GM19463 (cell line): ENCODE results near the gene ITGA1.

Source experiments
- ATAC-seq: cut with Tn5 transposase; IDR thresholded peaks from one replicate; pipeline ENCODE4 v1.9.1; 2021; ENCODE audit warnings: mild to moderate bottlenecking, moderate library complexity; ENCODE audit not compliant: unreplicated experiment

Gene ITGA1

DNA sequence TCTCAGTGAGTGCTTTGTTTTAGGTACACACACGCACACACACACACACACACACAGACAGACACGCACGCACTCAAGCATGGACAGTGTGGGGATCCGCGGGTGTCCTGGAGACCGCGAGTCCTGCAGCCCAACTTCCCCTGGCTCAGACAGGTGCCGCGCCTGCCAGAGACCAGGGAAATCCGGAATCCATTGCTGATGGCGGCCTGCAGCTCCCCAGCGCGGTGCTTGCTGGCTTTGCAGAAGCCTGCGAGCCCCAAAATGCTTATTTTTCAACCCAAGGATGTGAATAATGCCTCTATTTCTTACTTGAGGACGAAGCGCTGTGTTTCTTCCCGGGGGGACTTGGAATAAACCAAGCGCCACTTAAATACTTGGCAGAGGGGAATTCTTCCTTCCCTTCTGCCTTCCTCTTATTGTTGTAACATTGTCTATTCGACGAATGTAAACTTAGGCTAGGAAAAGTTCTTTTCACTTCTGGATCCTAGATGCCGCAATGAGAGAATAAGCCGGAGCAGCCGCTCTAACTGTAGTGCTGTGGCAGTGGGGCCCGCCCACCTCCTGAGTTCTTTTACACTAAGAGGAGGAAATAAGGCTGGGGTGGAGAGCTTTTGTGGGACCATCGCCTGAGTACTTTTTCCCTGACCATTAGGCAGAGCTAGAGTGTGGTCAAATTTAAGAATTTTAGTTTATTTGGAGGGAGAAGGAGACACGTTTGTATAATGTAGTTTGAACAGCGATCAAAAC is 202.2 kb downstream of the ITGA1 start:
- peak; percentile 25 for ATAC-seq

DNA sequence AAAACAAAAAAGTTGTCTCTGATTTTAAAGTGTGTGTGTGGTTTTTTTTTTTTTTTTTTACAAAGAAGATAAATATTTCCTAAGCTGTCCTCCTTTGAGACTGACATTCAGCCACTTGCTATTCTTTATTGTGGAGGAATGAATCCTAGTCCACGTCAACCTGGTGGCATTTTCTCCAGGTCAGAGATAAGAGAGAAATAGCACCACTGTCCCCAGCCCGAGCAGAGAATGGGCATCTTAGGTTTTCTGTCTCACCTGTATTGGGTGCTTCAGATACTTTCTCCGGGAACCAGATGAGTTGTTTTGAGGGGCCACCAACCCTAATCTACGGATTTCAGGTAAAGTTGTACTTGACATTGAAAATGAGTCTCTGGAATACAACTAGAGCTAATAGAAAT is 202.8 kb downstream of the ITGA1 start:
- no peak for ATAC-seq

DNA sequence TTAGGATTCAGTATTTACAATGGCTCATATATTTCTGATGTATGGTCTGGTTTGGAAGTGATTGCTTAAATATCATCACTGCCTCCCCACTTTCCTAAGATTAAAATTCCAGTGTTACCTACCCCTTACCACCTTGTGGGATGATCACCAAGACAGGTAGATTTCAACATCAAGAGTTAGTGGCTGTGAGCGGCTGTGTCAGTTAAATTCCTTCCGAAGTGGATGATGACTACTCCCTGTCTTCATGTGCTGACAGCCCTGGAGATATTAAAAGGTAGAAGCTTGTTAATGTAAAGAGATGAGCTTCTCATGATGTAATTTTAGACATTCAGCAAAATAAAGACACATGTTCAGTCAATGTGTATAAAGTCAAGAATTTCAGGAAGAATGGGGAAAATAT is 205.7 kb downstream of the ITGA1 start:
- no peak for ATAC-seq

DNA sequence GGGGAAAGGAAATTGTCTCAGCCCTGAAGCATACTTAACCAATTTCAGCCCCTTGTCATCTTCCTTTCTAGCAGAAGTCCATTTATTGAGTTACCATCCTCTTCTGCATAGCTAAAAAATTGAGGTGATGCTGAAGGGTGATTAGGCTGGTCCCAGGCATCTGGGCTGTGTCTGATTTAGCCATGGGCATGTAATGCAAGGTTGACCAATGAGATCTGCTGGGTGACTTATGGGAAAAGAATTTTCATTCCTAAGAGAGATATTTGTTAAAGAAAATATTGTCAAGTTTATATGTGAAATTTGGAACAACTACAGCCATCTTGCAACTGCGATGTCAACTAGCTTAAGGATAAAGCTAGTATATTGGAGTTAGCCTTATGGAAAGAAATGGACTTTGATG is 206.6 kb downstream of the ITGA1 start:
- no peak for ATAC-seq

DNA sequence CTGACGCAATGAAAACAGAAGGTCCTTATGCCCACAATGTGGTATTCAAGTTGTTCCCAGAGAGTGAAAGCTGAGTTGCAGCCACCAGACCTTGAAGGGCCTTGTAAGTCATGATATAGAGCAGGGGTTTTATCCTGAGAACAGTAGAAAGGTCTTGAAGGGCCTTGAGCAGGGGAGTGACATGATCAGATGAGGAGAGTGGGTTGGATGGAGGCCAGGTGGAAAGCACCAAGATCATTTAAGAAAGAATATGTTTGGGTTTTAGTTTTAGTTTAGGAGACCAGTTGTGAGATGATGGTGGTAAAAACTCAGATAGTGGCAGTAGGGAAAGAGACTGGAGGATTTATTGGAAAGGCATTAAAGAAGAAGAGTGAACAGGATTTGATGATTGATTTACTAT is 207.4 kb downstream of the ITGA1 start:
- ATAC-seq = no peak

DNA sequence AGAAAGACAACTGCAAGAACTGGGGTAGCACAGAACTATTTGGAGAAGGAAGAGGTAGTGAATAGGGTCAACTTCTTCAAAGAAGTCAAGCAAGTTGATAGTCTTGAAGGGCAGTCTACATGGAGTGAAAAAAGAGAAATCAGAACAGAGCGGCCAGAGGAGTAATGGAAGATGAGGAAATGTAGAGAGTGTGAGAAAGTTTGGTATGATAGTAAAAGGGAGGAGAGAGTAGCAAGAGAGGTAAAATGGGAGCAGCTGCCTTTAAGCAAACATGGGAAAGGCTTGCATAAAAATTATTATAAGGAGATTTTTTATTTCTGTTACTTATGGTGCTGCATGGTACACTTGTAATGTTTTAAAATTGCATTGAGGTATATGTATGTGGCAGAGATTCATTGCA is 208.2 kb downstream of the ITGA1 start:
- no peak for ATAC-seq

DNA sequence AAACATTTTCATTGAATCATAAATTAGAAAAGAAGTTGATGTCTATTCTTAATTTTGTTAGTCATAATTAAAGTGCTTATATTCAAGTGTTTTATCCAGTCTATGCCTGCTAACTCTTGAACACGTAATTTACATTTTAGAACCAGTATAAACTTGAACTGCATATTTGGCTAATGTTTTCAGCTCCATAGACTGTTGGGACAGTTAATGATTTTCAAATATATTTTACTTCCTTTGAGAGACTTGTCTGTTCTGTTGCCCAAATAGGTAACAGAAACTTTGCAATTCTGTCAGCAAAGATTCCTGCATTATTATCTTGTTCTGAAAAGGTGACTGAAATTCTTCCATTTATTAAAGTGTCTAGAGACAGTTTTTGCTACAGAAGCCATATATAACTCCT is 209.3 kb downstream of the ITGA1 start:
- ATAC-seq = no peak

DNA sequence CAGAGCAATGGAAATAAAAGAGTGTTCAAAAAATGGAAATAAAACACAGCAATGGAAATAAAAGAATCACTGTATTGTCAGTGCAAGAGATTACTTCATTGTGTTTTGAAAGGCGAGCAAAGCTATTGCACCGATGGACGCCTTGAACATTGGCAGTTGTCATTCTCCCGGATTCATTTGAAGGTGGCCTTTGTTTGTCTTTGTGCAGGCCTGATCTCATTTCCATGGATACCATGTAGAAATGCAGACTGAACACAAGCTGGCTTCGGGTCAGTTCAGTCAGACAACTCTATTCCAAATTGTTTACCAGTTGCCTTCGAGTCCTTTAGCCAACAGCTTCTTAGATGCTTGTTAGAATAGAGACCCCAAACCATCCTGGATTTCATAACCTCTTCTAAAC is 209.7 kb downstream of the ITGA1 start:
- ATAC-seq = no peak

DNA sequence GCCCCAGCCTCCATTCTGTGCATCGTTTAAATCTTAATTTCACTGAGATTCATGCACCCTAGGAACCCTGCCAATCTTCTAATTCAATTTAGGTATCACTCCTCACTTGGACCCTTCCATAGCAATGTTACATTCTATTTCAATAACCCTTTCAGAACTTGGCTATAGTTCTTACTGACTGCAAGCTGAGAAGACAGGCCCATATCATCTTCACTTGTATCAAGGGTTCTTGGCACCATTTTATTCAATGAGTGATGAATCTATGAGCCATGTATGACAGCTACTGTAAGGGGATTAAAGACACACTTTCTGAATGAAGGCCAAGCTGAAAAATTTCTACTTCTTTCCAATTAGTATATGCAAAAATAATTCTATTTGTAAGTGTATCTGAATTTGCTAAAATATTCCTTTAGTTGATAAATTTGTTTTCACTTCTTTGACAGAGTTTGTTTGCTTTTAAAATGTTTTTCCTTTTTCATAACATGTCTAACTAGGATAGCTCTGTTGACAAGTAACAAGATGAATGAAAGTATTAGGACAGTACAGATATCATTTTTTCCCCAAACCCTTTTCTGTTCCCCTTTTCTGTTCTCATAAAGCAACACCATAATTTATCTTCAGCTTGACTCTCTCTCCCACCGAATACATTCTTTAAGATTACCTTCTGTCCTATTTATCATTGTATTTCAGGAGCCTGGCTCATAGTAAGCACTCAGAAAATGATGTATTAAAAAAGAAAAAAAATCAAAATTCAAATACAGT is 211.0 kb downstream of the ITGA1 start:
- peak; percentile 53 for ATAC-seq

DNA sequence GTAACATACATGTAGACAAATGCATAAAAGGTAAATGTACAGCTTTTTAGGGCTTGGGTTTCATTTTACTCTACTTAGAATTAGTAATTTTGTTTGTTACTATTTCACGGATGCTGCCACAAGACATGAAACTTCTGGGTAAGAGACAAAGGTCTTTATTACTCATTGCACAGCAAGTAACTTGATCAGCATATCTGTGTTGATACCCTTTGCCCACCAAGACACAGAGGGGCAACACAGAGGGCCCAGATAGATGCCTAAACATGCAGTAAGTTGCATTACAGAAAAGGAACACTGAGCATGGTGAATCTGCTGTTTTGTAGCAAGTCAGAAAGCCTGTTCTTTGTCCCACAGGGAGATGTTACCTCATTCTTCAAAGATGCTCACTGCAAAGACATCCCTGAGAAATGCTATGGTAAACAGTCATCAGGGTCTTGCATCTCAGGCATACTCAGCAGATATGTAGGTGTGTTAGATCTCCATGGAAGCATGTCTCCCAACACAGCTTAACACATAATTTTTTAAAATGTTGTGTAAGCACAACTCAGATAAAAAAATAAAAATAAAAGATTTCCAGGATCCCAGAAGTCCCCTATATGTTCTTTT is 211.7 kb downstream of the ITGA1 start:
- ATAC-seq = no peak

DNA sequence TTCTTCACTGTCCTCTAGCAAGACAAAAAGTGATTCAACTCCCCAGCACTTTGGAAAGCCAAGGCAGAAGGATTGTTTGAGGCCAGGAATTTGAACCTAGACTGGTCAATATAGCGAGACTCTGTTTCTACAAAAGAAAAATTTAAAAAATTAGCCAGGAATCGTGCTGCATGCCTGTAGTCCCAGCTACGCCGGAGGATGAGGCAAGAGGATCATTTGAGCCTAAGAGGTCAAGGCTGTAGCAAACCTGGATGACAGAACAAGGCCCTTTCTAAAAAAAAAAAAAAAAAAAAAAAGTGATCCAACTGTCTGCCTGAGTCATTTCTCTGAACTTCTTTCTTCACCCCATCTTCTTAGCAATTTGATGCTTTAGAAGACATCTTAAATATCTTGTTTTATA is 213.8 kb downstream of the ITGA1 start:
- no peak for ATAC-seq

DNA sequence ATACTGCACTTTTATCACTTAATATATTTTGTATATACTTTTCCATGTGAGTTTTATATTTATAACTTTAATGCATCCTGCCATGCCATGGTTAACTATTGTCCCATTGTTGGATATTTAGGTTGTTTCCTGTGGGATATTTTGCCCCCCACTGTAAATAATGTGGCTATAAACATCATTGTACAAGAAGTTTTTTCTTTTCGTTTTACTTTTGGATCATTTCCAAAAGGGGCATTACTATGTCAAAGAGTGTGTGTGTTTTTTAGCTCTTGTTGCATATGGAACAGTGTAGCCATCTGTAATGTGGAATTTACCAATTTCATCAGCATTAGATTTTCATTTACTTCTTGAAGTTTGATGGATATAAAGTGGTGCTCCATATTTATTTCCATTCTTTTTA is 214.8 kb downstream of the ITGA1 start:
- no peak for ATAC-seq

DNA sequence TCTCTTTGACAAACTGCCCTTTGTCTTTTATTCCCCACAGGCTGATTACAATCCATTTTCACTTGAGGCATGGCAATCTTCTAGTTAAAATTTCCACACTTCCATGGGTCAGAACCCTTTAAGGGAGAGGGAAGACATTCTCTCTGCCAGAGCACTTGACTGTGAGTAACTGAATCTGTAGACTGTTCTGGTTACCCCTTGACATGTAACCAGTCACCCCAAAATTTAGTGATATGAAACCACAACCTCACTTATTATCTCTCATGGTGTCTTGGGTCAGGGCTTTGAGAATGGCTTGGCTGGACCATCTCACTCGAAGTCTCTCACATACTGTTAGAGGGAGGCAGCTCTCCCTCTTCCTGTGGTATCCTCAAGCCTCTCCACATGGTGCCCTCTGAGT is 215.4 kb downstream of the ITGA1 start:
- no peak for ATAC-seq

DNA sequence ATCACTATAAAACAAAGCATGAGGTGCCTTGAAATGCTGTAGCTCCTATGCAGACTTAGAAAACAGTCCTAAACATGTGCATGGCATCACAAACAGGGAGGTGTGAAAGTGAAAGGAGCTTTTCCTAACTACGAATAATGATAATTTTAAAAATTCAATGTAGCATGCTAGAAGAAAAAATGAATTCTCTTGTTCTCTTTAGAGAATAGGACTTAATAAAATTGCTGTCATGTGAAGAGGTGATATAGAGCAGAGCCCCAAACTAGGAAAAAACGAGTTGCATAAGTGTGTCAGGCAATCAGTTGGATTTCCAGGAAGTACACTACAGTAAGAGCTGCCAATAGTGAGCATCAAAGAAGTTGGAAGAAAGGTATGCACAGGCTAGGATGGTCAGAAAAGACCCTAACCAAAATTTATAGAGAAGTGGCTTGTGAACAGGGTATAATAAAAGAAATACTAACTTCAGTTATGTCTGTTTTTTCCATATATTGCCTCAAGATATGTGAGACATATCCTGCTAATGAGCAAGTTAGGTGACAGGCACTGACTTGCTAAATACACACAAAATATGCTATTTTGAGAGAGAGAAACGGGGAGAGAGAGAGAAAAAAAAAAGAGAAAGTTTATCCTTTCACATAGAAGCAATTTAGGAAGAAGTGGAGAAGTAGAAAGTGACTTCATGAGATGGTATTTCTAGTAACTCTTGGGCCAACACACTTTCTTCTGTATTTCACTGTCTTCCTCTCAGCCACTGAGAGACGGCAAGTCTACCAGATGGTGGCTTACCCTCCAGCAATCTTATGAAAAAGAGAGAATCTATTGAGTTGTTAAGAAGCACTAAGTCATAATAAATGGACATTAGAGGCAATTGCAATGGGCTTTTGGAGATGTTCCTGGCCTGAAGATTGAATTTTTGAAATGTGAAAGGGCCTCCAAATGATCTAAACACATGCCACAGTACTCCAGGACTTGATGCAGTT is 219.5 kb downstream of the ITGA1 start:
- no peak for ATAC-seq

DNA sequence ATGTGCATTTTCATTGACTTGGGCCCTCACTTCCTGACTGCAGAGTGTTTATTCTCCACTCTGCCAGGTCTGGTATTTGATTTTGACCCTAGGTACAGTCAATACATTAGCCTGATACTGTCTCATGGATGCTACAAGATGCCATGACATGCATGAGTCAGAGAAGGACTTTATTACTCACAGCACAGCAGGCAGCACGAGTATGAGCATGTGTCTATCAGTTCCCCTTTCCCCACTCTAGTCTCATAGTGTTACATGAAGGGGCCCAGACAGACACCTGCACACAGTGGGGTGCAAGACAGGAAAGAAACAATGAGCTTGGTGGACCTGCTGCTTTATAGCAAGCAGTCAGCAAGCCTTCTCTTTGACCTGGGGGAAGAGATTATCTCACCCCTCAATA is 221.0 kb downstream of the ITGA1 start:
- peak; percentile 95 for ATAC-seq
